ENCODE measurements around the gene CALHM5. TPM values are rescaled to one million over a fixed set of nuclear protein-coding genes. Genes with fewer than 3 reads are reported as not detected.
"Not testable (repeated sequence)": the region's sequence is repeated elsewhere in the genome, so short reads cannot be mapped to it uniquely, and the experiment has no call there.

The CALHM5 gene
- total RNA-seq = 7.8 and 14.8 TPM in 2 replicates

- peak; percentile 74 for DNase-seq (ENCODE audit: low read depth, low spot score)
These were observed at the start of gene CALHM5 for GRCh38 chr6:116511424-116512110. TSS of gene CALHM5 (plus strand) at chr6:116511639. CDS start at chr6:116511697, 58 bp downstream.

- DNase-seq (ENCODE audit: low read depth, low spot score) = no peak
These were observed 49.2 kb upstream of the CALHM5 start for GRCh38 chr6:116461932-116462885.

- DNase-seq (ENCODE audit: low read depth, low spot score) = no peak
These were observed 48.1 kb upstream of the CALHM5 start for GRCh38 chr6:116463301-116463700.

- no peak for DNase-seq (ENCODE audit: low read depth, low spot score)
These were observed 46.2 kb upstream of the CALHM5 start for GRCh38 chr6:116465246-116465645.

- no peak for DNase-seq (ENCODE audit: low read depth, low spot score)
These were observed 44.3 kb upstream of the CALHM5 start for GRCh38 chr6:116467096-116467495.

GRCh38 chr6:116467514-116467913 lies 43.9 kb upstream of the CALHM5 start:
- no peak for DNase-seq (ENCODE audit: low read depth, low spot score)

GRCh38 chr6:116468293-116468692 lies 43.1 kb upstream of the CALHM5 start:
- DNase-seq (ENCODE audit: low read depth, low spot score) = no peak

GRCh38 chr6:116471531-116471930 lies 39.9 kb upstream of the CALHM5 start:
- no peak for DNase-seq (ENCODE audit: low read depth, low spot score)

- no peak for DNase-seq (ENCODE audit: low read depth, low spot score)
These were observed 38.7 kb upstream of the CALHM5 start for GRCh38 chr6:116472706-116473105.

GRCh38 chr6:116475141-116475540 lies 36.3 kb upstream of the CALHM5 start:
- DNase-seq (ENCODE audit: low read depth, low spot score) = no peak

GRCh38 chr6:116476002-116476678 lies 35.3 kb upstream of the CALHM5 start:
- DNase-seq (ENCODE audit: low read depth, low spot score) = no peak

GRCh38 chr6:116482780-116483179 lies 28.7 kb upstream of the CALHM5 start:
- DNase-seq (ENCODE audit: low read depth, low spot score) = no peak

- DNase-seq (ENCODE audit: low read depth, low spot score) = no peak
These were observed 27.8 kb upstream of the CALHM5 start for GRCh38 chr6:116483616-116484015.

- no peak for DNase-seq (ENCODE audit: low read depth, low spot score)
These were observed 25.8 kb upstream of the CALHM5 start for GRCh38 chr6:116485559-116486184.

- no peak for DNase-seq (ENCODE audit: low read depth, low spot score)
These were observed 19.7 kb upstream of the CALHM5 start for GRCh38 chr6:116491610-116492330.

- peak; percentile 65 for DNase-seq (ENCODE audit: low read depth, low spot score)
These were observed 18.9 kb upstream of the CALHM5 start for GRCh38 chr6:116492331-116493067.

GRCh38 chr6:116495161-116495560 lies 16.3 kb upstream of the CALHM5 start:
- DNase-seq (ENCODE audit: low read depth, low spot score) = not testable (repeated sequence)

GRCh38 chr6:116497113-116497676 lies 14.2 kb upstream of the CALHM5 start:
- no peak for DNase-seq (ENCODE audit: low read depth, low spot score)

- no peak for DNase-seq (ENCODE audit: low read depth, low spot score)
These were observed 10.4 kb upstream of the CALHM5 start for GRCh38 chr6:116500969-116501433.

- DNase-seq (ENCODE audit: low read depth, low spot score) = no peak
These were observed 4.1 kb upstream of the CALHM5 start for GRCh38 chr6:116507324-116507723.
